ENCODE results near the gene LRMDA. TPM values are rescaled to one million over a fixed set of nuclear protein-coding genes. Genes with fewer than 3 reads are reported as not detected.

The LRMDA gene
- total RNA-seq, 1 donor from 2014 or later, result 19.4 TPM

- H3K4me1 Mint-ChIP-seq (ENCODE audit: unreplicated experiment), result no peaks in the 10 kb centered on the region
- DNase-seq (ENCODE audit: low spot score), result no peak
- H3K27ac Mint-ChIP-seq (ENCODE audit: unreplicated experiment), result no peak overlapping the region
- H3K36me3 Mint-ChIP-seq (ENCODE audit: low read depth, unreplicated experiment), result no peaks in the 10 kb centered on the region
- H3K4me3 Mint-ChIP-seq (ENCODE audit: unreplicated experiment), result no peak overlapping the region
- no peak for TF ChIP-seq CTCF (IDR thresholded peaks at IDR 0.05; ENCODE audit: unreplicated experiment)
- no peaks in the 10 kb centered on the region for H3K27me3 Mint-ChIP-seq (ENCODE audit: unreplicated experiment)
- no peaks in the 10 kb centered on the region for H3K9me3 Mint-ChIP-seq (ENCODE audit: unreplicated experiment)
These were observed 690.6 kb downstream of the LRMDA start for GRCh38 chr10:76122056-76122455.

DNA sequence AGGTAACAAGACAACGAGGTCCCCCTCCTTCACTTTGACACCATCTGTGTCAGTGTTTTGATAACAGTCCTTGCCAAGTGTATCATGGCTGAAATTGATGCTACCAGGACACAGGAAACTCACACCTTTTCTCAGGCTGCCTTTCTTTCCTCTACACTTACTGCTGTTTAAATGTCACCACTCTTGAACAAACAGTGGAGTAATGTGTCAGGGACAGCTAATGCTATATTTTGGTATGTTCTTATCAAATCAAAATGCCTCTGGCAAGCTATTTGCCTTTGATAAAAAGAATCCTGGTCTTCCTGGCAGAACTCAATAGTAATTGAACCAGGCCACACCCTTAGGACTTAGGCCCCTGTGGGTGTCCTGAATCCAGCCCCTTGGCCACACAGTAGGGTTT, 692.9 kb downstream of the LRMDA start:
- no peak for DNase-seq (ENCODE audit: low spot score)
- no peaks in the 10 kb centered on the region for H3K36me3 Mint-ChIP-seq (ENCODE audit: low read depth, unreplicated experiment)
- no peaks in the 10 kb centered on the region for H3K27me3 Mint-ChIP-seq (ENCODE audit: unreplicated experiment)
- H3K9me3 Mint-ChIP-seq (ENCODE audit: unreplicated experiment), result no peaks in the 10 kb centered on the region
- TF ChIP-seq CTCF (IDR thresholded peaks at IDR 0.05; ENCODE audit: unreplicated experiment), result no peak
- H3K4me1 Mint-ChIP-seq (ENCODE audit: unreplicated experiment), result no peaks in the 10 kb centered on the region
- H3K27ac Mint-ChIP-seq (ENCODE audit: unreplicated experiment), result no peak overlapping the region
- no peak overlapping the region for H3K4me3 Mint-ChIP-seq (ENCODE audit: unreplicated experiment)

GRCh38 chr10:76125900-76126299, 694.5 kb downstream of the LRMDA start:
- Mint-ChIP-seq H3K4me3 (ENCODE audit: unreplicated experiment) (no peak overlapping the region), H3K4me1 (ENCODE audit: unreplicated experiment) (no peaks in the 10 kb centered on the region), H3K9me3 (ENCODE audit: unreplicated experiment) (no peaks in the 10 kb centered on the region), H3K36me3 (ENCODE audit: low read depth, unreplicated experiment) (no peaks in the 10 kb centered on the region), H3K27ac (ENCODE audit: unreplicated experiment) (no peak overlapping the region), H3K27me3 (ENCODE audit: unreplicated experiment) (no peaks in the 10 kb centered on the region)
- DNase-seq (ENCODE audit: low spot score), result no peak
- TF ChIP-seq CTCF (IDR thresholded peaks at IDR 0.05; ENCODE audit: unreplicated experiment), result no peak

GRCh38 chr10:76126607-76127527, 695.4 kb downstream of the LRMDA start:
- no peaks in the 10 kb centered on the region for H3K9me3 Mint-ChIP-seq (ENCODE audit: unreplicated experiment)
- H3K36me3 Mint-ChIP-seq (ENCODE audit: low read depth, unreplicated experiment), result no peaks in the 10 kb centered on the region
- no peak for DNase-seq (ENCODE audit: low spot score)
- no peaks in the 10 kb centered on the region for H3K4me1 Mint-ChIP-seq (ENCODE audit: unreplicated experiment)
- no peak overlapping the region for H3K4me3 Mint-ChIP-seq (ENCODE audit: unreplicated experiment)
- H3K27ac Mint-ChIP-seq (ENCODE audit: unreplicated experiment), result no peak overlapping the region
- H3K27me3 Mint-ChIP-seq (ENCODE audit: unreplicated experiment), result no peaks in the 10 kb centered on the region
- no peak for TF ChIP-seq CTCF (IDR thresholded peaks at IDR 0.05; ENCODE audit: unreplicated experiment)

DNA sequence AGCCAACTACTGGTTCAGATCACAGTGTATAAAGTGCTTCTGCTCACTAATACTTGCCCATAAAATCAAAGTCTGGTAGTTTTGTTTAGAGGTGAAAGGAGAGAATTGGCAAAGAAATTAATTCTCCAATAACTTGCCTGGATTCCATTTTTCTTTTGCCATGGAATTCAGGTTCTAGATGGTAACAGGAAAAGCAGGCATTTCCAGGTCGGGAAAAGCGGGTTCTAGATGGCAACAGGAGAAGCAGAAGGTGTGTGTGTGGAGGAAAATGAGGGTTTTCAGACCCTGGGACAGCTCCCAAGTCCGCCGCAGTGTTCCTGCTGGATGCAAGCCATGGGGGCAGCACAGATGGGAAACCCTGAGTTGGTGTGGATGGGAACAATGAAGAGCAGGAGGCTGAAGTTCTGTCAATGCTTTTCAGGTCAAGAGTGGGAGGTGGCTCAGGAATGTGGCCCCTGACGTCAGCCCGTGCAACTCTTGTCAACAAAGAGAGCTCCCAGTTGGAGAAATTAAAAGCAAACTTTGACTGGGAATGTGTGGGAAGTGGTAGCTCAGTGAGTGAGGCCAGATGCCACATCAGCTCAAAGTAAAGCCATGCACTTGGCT, 696.7 kb downstream of the LRMDA start:
- H3K4me1 Mint-ChIP-seq (ENCODE audit: unreplicated experiment), result no peaks in the 10 kb centered on the region
- no peak overlapping the region for H3K27ac Mint-ChIP-seq (ENCODE audit: unreplicated experiment)
- TF ChIP-seq CTCF (IDR thresholded peaks at IDR 0.05; ENCODE audit: unreplicated experiment), result no peak

More for the DNA sequence above, 696.7 kb downstream of the LRMDA start:
- no peaks in the 10 kb centered on the region for H3K27me3 Mint-ChIP-seq (ENCODE audit: unreplicated experiment)
- no peaks in the 10 kb centered on the region for H3K9me3 Mint-ChIP-seq (ENCODE audit: unreplicated experiment)
- no peak overlapping the region for H3K4me3 Mint-ChIP-seq (ENCODE audit: unreplicated experiment)
- DNase-seq (ENCODE audit: low spot score), result no peak
- no peaks in the 10 kb centered on the region for H3K36me3 Mint-ChIP-seq (ENCODE audit: low read depth, unreplicated experiment)
